Cerebellar nuclear complex (tissue), 1 donor: ENCODE data around the gene H19.

Experiments used
- DNase-seq, 2 experiments: peaks; one replicate each; lab custom pipeline; 2025; lab: John Stamatoyannopoulos, UW

H19 gene

GRCh38 chr11:1997755-1998154 is at the start of gene H19:
H19 (minus strand) TSS chr11:1997842.
- DNase-seq = no peak

- no peak for DNase-seq
Measured at GRCh38 chr11:2041963-2042362, 44.3 kb upstream of the H19 start.

GRCh38 chr11:2041153-2041552 is 43.5 kb upstream of the H19 start:
- no peak for DNase-seq

- no peak for DNase-seq
Measured at GRCh38 chr11:2039198-2039759, 41.6 kb upstream of the H19 start.

GRCh38 chr11:2036863-2037486 is 39.3 kb upstream of the H19 start:
- DNase-seq = no peak

GRCh38 chr11:2035382-2035781 is 37.7 kb upstream of the H19 start:
- DNase-seq = no peak

- DNase-seq = no peak
Measured at GRCh38 chr11:2031058-2031457, 33.4 kb upstream of the H19 start.

- DNase-seq = no peak
Measured at GRCh38 chr11:2027708-2028107, 30.1 kb upstream of the H19 start.

- DNase-seq = no peak
Measured at GRCh38 chr11:2015025-2015424, 17.4 kb upstream of the H19 start.

GRCh38 chr11:2012440-2012839 is 14.8 kb upstream of the H19 start:
- no peak for DNase-seq

- DNase-seq = no peak
Measured at GRCh38 chr11:2004466-2004865, 6.8 kb upstream of the H19 start.

- no peak for DNase-seq
Measured at GRCh38 chr11:2002807-2003206, 5.2 kb upstream of the H19 start.

- DNase-seq = no peak
Measured at GRCh38 chr11:2002042-2002776, 4.6 kb upstream of the H19 start.

GRCh38 chr11:1998861-1999260 is 1.2 kb upstream of the H19 start:
- no peak for DNase-seq

- DNase-seq = no peak
Measured at GRCh38 chr11:1998290-1998689, 648 bp upstream of the H19 start.

- DNase-seq = no peak
Measured at GRCh38 chr11:1994121-1994520, 3.5 kb downstream of the H19 start.

GRCh38 chr11:1992111-1992510 is 5.5 kb downstream of the H19 start:
- no peak for DNase-seq

GRCh38 chr11:1990872-1991578 is 6.6 kb downstream of the H19 start:
- DNase-seq = no peak

GRCh38 chr11:1989953-1990352 is 7.7 kb downstream of the H19 start:
- no peak for DNase-seq

GRCh38 chr11:1988667-1989317 is 8.8 kb downstream of the H19 start:
- DNase-seq = no peak

GRCh38 chr11:1988174-1988573 is 9.5 kb downstream of the H19 start:
- no peak for DNase-seq

- DNase-seq = no peak
Measured at GRCh38 chr11:1987024-1987423, 10.6 kb downstream of the H19 start.
